OCI-LY7 (cell line): Measurements from ENCODE around the gene KIF6.

Experiments
- CTCF ChIP-seq: fragments of 200-600 bp; sonication (generic); conservative IDR thresholded peaks from 2 replicates; pipeline ENCODE4 v1.5.1; 2014; ENCODE audit warnings: mild to moderate bottlenecking, antibody characterized with exemption, low read length, moderate library complexity, mixed read lengths
- EZH2phosphoT487 ChIP-seq: fragments of 200-600 bp; sonication (generic); IDR thresholded peaks from 2 replicates; pipeline ENCODE4 v1.6.1; 2018; ENCODE audit warnings: low read depth, borderline replicate concordance, mild to moderate bottlenecking, mixed run types, antibody characterized with exemption, low read length, moderate library complexity, mixed read lengths

DNA sequence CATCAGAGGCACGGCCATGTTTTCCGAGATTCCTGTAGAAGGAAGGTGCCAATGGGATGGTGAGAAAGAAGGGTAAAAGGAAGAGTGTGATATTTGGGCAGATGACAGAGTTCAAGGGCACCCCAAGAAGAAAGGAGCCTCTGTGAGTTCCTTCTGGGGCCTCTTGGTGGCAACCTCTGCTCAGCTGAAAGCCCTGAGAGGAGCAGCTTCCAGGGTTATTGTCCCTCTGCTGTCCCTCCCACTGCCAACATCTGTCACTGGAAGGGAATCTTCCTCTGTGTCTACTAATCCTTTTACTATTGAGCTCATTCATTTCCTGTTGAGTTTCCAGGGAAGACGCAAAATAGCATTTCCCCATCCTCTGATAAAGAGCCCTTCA is 362.7 kb downstream of the KIF6 start:
- TF ChIP-seq EZH2phosphoT487 (no peak), CTCF (no peak)
